HG03469 (cell line): ENCODE results near the gene RAB11FIP5.

Source experiments
- ATAC-seq: cut with Tn5 transposase; IDR thresholded peaks from one replicate; pipeline ENCODE4 v1.9.1; 2021; ENCODE audit warnings: mild to moderate bottlenecking, moderate library complexity, moderate number of reproducible peaks; ENCODE audit not compliant: unreplicated experiment

RAB11FIP5 gene

GRCh38 chr2:73035899-73036711 is 76.6 kb downstream of the RAB11FIP5 start:
- no peak for ATAC-seq

- ATAC-seq, result no peak
Observed at GRCh38 chr2:73034661-73035375, 77.9 kb downstream of the RAB11FIP5 start.

- ATAC-seq, result no peak
Observed at GRCh38 chr2:73033766-73034381, 78.9 kb downstream of the RAB11FIP5 start.

GRCh38 chr2:73033142-73033765 is 79.5 kb downstream of the RAB11FIP5 start:
- no peak for ATAC-seq

GRCh38 chr2:73032702-73033097 is 80.0 kb downstream of the RAB11FIP5 start:
- ATAC-seq, result no peak

- no peak for ATAC-seq
Observed at GRCh38 chr2:73031725-73032701, 80.7 kb downstream of the RAB11FIP5 start.

- ATAC-seq, result no peak
Observed at GRCh38 chr2:73031095-73031678, 81.6 kb downstream of the RAB11FIP5 start.

- ATAC-seq, result no peak
Observed at GRCh38 chr2:73028841-73029240, 83.9 kb downstream of the RAB11FIP5 start.

- ATAC-seq, result no peak
Observed at GRCh38 chr2:73027340-73027739, 85.4 kb downstream of the RAB11FIP5 start.

- ATAC-seq, result no peak
Observed at GRCh38 chr2:73023497-73023896, 89.3 kb downstream of the RAB11FIP5 start.
